Loucy (cell line): ENCODE measurements around the gene UTP14A.
A peak's percentile ranks its signal among the peaks of the same experiment; 100 is the strongest.

Source experiments
- H2AFZ ChIP-seq: fragments of 200-600 bp; sonication (generic); 2 replicates; pipeline ENCODE4 v1.6.0; 2016; ENCODE audit warnings: antibody characterized with exemption, mild to moderate bottlenecking, low read length, moderate library complexity
- H3F3A ChIP-seq: fragments of 200-600 bp; 2 replicates; pipeline ENCODE4 v1.6.0; 2016; ENCODE audit warnings: antibody characterized with exemption, low read depth, mild to moderate bottlenecking
- H3K27me3 ChIP-seq: fragments of 200-600 bp; sonication (generic); 2 replicates; pipeline ENCODE4 v1.6.1; 2014; ENCODE audit warnings: low read length, mild to moderate bottlenecking; ENCODE audit not compliant: insufficient read depth, poor library complexity, severe bottlenecking
- H3K36me3 ChIP-seq: fragments of 200-600 bp; sonication (generic); 2 replicates; pipeline ENCODE4 v1.6.1; 2016; ENCODE audit warnings: low read length; ENCODE audit not compliant: insufficient read depth
- H3K4me1 ChIP-seq: fragments of 200-600 bp; sonication (generic); 2 replicates; pipeline ENCODE4 v1.5.1; 2014; ENCODE audit warnings: low read length, mild to moderate bottlenecking; ENCODE audit not compliant: insufficient read depth, poor library complexity, severe bottlenecking
- H3K4me2 ChIP-seq: fragments of 200-600 bp; sonication (generic); 2 replicates; pipeline ENCODE4 v1.6.0; 2014; ENCODE audit warnings: antibody characterized with exemption, low read length, low read depth, mild to moderate bottlenecking; ENCODE audit not compliant: poor library complexity, severe bottlenecking
- H3K4me3 ChIP-seq: fragments of 200-600 bp; sonication (generic); 2 replicates; pipeline ENCODE4 v1.5.1; 2014; ENCODE audit warnings: low read length, mild to moderate bottlenecking, mixed read lengths; ENCODE audit not compliant: poor library complexity, severe bottlenecking
- H3K79me2 ChIP-seq: fragments of 200-600 bp; sonication (generic); 2 replicates; pipeline ENCODE4 v1.6.1; 2014; ENCODE audit warnings: low read length; ENCODE audit not compliant: insufficient read depth
- H3K9ac ChIP-seq: fragments of 200-600 bp; sonication (generic); 2 replicates; pipeline ENCODE4 v1.6.0; 2014; ENCODE audit warnings: mild to moderate bottlenecking, low read depth, low read length, moderate library complexity; ENCODE audit not compliant: poor library complexity, severe bottlenecking
- H3K9me2 ChIP-seq: fragments of 200-600 bp; sonication (generic); replicated peaks from 2 replicates; pipeline ENCODE4 v1.6.1; 2016; ENCODE audit warnings: low read depth, low read length, mixed read lengths
- H3K9me3 ChIP-seq: fragments of 200-600 bp; sonication (generic); 2 replicates; pipeline ENCODE4 v1.6.1; 2014; ENCODE audit warnings: mild to moderate bottlenecking, antibody characterized with exemption, low read length, low read depth; ENCODE audit not compliant: insufficient read depth
- H4K20me1 ChIP-seq: fragments of 200-600 bp; sonication (generic); 2 replicates; pipeline ENCODE4 v1.6.0; 2014; ENCODE audit warnings: antibody characterized with exemption, low read length, mild to moderate bottlenecking; ENCODE audit not compliant: insufficient read depth, poor library complexity, severe bottlenecking
- EZH2phosphoT487 ChIP-seq: fragments of 200-600 bp; IDR thresholded peaks from 2 replicates; pipeline ENCODE4 v1.6.1; 2018; ENCODE audit warnings: antibody characterized with exemption, mild to moderate bottlenecking, moderate library complexity, borderline replicate concordance
- TF ChIP-seq, protein P1 (sequence below): fragments of 200-600 bp; sonication (generic); conservative IDR thresholded peaks from 2 replicates; pipeline ENCODE4 v1.5.1; 2014; ENCODE audit warnings: mild to moderate bottlenecking, antibody characterized with exemption, low read length

Gene UTP14A

DNA sequence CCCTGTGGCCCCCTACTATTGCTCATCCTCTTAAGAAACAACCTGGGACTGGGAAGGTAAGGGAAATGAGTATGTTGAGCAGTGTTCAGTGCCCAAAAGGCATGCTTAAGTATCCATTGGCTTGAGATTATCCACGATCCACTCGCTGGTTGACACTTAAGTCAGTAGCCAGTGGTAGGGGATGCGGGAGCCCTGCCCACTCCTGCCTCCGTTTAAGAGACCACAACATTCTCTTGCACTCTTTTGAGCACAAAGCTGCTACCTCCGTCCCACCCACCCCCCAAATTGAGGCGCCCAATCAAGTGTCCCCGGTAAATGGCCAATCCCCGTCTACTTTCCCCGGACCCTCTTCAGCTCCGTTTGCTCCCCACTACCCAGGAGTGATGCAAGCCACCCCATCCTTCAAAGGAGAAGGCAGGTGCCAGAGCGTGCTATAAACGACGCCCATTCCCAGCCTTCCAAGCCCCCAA lies 25.0 kb downstream of the UTP14A start:
- Histone ChIP-seq H3F3A (no peaks in the 10 kb centered on the region), H3K36me3 (peaks cover 6% of the 10 kb centered on the region; the same call in 1 of the 2 replicates), H3K4me1 (no peaks in the 10 kb centered on the region), H3K79me2 (no peaks in the 10 kb centered on the region), H4K20me1 (no peaks in the 10 kb centered on the region), H3K27me3 (no peaks in the 10 kb centered on the region), H3K9ac (peak overlapping the region; percentile 89), H3K4me2 (peak overlapping the region; percentile 69), H3K9me2 (no peaks in the 10 kb centered on the region), H3K4me3 (peak overlapping the region; percentile 86), H3K9me3 (no peaks in the 10 kb centered on the region), H2AFZ (peak overlapping the region; percentile 84; the same call in 1 of the 2 replicates)
- no peak for TF ChIP-seq EZH2phosphoT487
- TF ChIP-seq, protein P1, sequence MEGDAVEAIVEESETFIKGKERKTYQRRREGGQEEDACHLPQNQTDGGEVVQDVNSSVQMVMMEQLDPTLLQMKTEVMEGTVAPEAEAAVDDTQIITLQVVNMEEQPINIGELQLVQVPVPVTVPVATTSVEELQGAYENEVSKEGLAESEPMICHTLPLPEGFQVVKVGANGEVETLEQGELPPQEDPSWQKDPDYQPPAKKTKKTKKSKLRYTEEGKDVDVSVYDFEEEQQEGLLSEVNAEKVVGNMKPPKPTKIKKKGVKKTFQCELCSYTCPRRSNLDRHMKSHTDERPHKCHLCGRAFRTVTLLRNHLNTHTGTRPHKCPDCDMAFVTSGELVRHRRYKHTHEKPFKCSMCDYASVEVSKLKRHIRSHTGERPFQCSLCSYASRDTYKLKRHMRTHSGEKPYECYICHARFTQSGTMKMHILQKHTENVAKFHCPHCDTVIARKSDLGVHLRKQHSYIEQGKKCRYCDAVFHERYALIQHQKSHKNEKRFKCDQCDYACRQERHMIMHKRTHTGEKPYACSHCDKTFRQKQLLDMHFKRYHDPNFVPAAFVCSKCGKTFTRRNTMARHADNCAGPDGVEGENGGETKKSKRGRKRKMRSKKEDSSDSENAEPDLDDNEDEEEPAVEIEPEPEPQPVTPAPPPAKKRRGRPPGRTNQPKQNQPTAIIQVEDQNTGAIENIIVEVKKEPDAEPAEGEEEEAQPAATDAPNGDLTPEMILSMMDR, result no peak

DNA sequence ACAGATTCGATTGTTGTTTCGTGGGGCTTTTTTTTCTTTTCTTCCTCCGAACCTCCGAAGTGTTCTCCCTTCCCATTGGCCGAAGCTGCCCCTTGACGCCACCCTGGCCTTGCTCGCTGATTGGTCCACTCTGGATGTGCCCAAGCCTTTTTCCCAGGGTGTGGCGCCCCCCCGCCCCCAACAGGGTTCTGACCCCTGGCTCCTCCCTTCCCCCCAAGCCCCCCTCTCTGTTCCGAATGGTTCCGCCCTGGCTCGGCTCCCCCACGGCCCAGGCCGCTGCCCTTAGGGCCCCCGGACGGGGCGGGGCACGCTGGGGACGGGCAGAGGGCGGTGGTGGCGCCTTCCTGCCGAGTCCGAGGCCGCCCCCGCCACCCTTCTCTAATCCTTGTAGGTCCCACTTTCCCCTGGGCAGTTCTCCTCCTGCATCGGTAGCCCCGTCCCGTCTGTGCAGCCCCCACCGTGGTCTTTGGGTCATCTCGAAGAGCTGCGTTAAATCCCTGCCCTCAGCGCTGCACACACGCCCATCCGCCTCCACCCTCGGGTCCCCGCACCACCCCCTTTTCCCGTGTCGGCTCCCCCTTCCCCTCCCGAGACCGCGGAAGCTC lies 25.5 kb downstream of the UTP14A start:
- TF ChIP-seq EZH2phosphoT487, result no peak
- TF ChIP-seq, protein P1, result no peak
- Histone ChIP-seq H3K79me2 (no peaks in the 10 kb centered on the region), H2AFZ (peak overlapping the region; percentile 84; the same call in 1 of the 2 replicates), H3K9me3 (no peaks in the 10 kb centered on the region), H3K36me3 (peaks cover 6% of the 10 kb centered on the region; the same call in 1 of the 2 replicates), H3K9ac (peak overlapping the region; percentile 89), H4K20me1 (no peaks in the 10 kb centered on the region), H3K4me3 (peak overlapping the region; percentile 86), H3K4me1 (no peaks in the 10 kb centered on the region), H3K4me2 (peak overlapping the region; percentile 69), H3F3A (no peaks in the 10 kb centered on the region), H3K27me3 (no peaks in the 10 kb centered on the region), H3K9me2 (no peaks in the 10 kb centered on the region)

DNA sequence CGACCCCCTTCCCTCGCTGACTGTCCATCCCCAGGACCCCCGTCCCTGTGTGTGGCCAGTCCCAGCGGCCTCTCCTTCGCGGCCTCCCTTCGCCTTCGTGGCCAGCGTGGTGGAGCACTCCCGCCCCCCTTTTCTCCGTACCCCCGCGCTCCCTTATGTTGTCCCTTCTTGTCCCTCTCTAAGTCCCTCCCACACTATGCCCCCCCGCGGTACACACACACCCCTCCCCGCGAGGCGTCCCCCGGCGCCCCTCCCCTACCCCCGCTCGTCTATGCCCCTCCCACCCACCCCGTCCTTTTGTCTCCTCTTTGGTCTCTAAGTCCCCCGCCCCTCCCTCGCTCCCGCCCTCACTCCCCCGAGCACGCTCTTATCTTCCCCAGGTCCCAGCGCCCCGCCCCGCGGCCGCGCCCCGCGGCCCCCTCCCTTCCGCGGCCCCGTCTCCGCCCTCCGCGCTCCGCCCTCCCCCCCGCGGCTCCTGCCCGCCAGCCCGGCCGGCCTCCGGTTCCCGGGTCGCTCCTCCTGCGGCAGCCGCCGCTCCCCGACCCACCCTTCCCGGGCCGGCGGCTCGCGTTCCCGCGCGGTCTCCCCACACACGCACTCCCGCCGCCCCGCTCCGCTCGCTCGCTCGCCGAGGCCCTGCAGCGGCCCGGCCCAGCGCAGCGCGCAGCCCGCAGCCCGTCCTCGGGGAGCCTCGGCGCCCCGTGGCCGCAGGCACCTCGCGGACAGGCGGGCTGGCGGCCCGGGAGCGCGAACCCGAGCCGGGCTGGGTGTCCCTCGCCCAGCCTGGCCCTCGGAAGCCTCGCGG lies 26.3 kb downstream of the UTP14A start:
- Histone ChIP-seq H3K4me3 (peak overlapping the region; percentile 86), H3K4me2 (peak overlapping the region; percentile 69), H3F3A (no peaks in the 10 kb centered on the region), H3K9ac (peak overlapping the region; percentile 89), H4K20me1 (no peaks in the 10 kb centered on the region), H3K27me3 (no peaks in the 10 kb centered on the region), H3K4me1 (no peaks in the 10 kb centered on the region), H3K79me2 (no peaks in the 10 kb centered on the region), H3K9me2 (no peaks in the 10 kb centered on the region), H3K9me3 (no peaks in the 10 kb centered on the region), H3K36me3 (peaks cover under 1% of the 10 kb centered on the region; the same call in 1 of the 2 replicates), H2AFZ (peak overlapping the region; percentile 84; the same call in 1 of the 2 replicates)
- no peak for TF ChIP-seq EZH2phosphoT487
- TF ChIP-seq, protein P1, result no peak
